H9 (cell line): Measurements from ENCODE around the gene SV2A. TPM values are rescaled to one million over a fixed set of nuclear protein-coding genes. Genes with fewer than 3 reads are reported as not detected.

ENCODE experiments used
- DNase-seq: peaks from one replicate; pipeline ENCODE4 v3.0.0-alpha.2; 2017
- H2AFZ ChIP-seq: one replicate; pipeline ENCODE4 v1.6.1; 2013; ENCODE audit warnings: mild to moderate bottlenecking, low read length, control low read depth, moderate library complexity
- H2AK5ac ChIP-seq: 2 replicates; pipeline ENCODE4 v1.6.1; 2013; ENCODE audit warnings: low read length, control low read depth, mixed read lengths; ENCODE audit not compliant: insufficient read length
- H2BK120ac ChIP-seq: one replicate; pipeline ENCODE4 v1.6.1; 2013; ENCODE audit warnings: low read depth, mild to moderate bottlenecking, low read length, control low read depth, inconsistent platforms; ENCODE audit not compliant: poor library complexity, severe bottlenecking
- H2BK12ac ChIP-seq: 2 replicates; pipeline ENCODE4 v1.6.1; 2013; ENCODE audit warnings: low read length, control low read depth, mixed read lengths, low read depth; ENCODE audit not compliant: insufficient read length
- H2BK15ac ChIP-seq: 2 replicates; pipeline ENCODE4 v1.6.1; 2013; ENCODE audit warnings: low read depth, low read length, control low read depth
- H2BK20ac ChIP-seq: one replicate; pipeline ENCODE4 v1.6.1; 2013; ENCODE audit warnings: low read depth, mild to moderate bottlenecking, low read length, control low read depth, inconsistent platforms; ENCODE audit not compliant: poor library complexity, severe bottlenecking
- H2BK5ac ChIP-seq: 2 replicates; pipeline ENCODE4 v1.6.1; 2013; ENCODE audit warnings: low read length, control low read depth, mixed read lengths; ENCODE audit not compliant: insufficient read length
- H3K14ac ChIP-seq: 2 replicates; pipeline ENCODE4 v1.6.1; 2013; ENCODE audit warnings: low read length, control low read depth; ENCODE audit not compliant: insufficient read depth
- H3K18ac ChIP-seq: 2 replicates; pipeline ENCODE4 v1.6.1; 2013; ENCODE audit warnings: low read depth, mild to moderate bottlenecking, mixed read lengths, low read length, control low read depth; ENCODE audit not compliant: insufficient read length
- H3K23ac ChIP-seq: 2 replicates; pipeline ENCODE4 v1.6.1; 2013; ENCODE audit warnings: low read length, control low read depth, mixed read lengths, low read depth; ENCODE audit not compliant: insufficient read length
- H3K23me2 ChIP-seq: 2 replicates; pipeline ENCODE4 v1.6.1; 2013; ENCODE audit warnings: low read depth, mild to moderate bottlenecking, mixed read lengths, low read length, control low read depth; ENCODE audit not compliant: insufficient read length, poor library complexity, severe bottlenecking
- H3K27ac ChIP-seq: 2 replicates; pipeline ENCODE4 v1.5.1; 2013; ENCODE audit warnings: low read length, control low read depth, mixed read lengths, low read depth; ENCODE audit not compliant: insufficient read length
- H3K27me3 ChIP-seq: 2 replicates; pipeline ENCODE4 v1.6.1; 2013; ENCODE audit warnings: low read length, control low read depth, inconsistent platforms; ENCODE audit not compliant: insufficient read depth
- H3K4ac ChIP-seq: 2 replicates; pipeline ENCODE4 v1.6.1; 2013; ENCODE audit warnings: low read depth, mild to moderate bottlenecking, control low read depth, inconsistent platforms, low read length, moderate library complexity
- H3K4me1 ChIP-seq: 2 replicates; pipeline ENCODE4 v1.6.1; 2013; ENCODE audit warnings: low read length, control low read depth, inconsistent platforms; ENCODE audit not compliant: insufficient read depth
- H3K4me2 ChIP-seq: 2 replicates; pipeline ENCODE4 v1.6.1; 2013; ENCODE audit warnings: low read length, control low read depth, mixed read lengths; ENCODE audit not compliant: insufficient read length, insufficient read depth
- H3K56ac ChIP-seq: 2 replicates; pipeline ENCODE4 v1.6.1; 2013; ENCODE audit warnings: low read depth, mild to moderate bottlenecking, mixed read lengths, low read length, control low read depth; ENCODE audit not compliant: insufficient read length
- H3K79me1 ChIP-seq: 2 replicates; pipeline ENCODE4 v1.6.1; 2013; ENCODE audit warnings: low read depth, mild to moderate bottlenecking, moderate library complexity, low read length, control low read depth, inconsistent platforms; ENCODE audit not compliant: insufficient read depth, poor library complexity, severe bottlenecking
- H3K79me2 ChIP-seq: 2 replicates; pipeline ENCODE4 v1.6.1; 2013; ENCODE audit warnings: low read length, control low read depth, inconsistent platforms; ENCODE audit not compliant: insufficient read depth
- H3K9ac ChIP-seq: 2 replicates; pipeline ENCODE4 v1.6.1; 2013; ENCODE audit warnings: low read length, control low read depth, mixed read lengths; ENCODE audit not compliant: insufficient read length; ENCODE audit errors: extremely low read depth
- H3K9me3 ChIP-seq: one replicate; pipeline ENCODE4 v1.6.1; 2013; ENCODE audit warnings: low read depth, low read length, inconsistent platforms; ENCODE audit not compliant: control insufficient read depth
- H3T11ph ChIP-seq: one replicate; pipeline ENCODE4 v1.6.1; 2013; ENCODE audit warnings: mild to moderate bottlenecking, low read length, control low read depth, inconsistent platforms
- H4K20me1 ChIP-seq: one replicate; pipeline ENCODE4 v1.6.1; 2013; ENCODE audit not compliant: control insufficient read depth, insufficient read length, insufficient read depth
- H4K5ac ChIP-seq: 2 replicates; pipeline ENCODE4 v1.6.1; 2013; ENCODE audit warnings: low read depth, mild to moderate bottlenecking, mixed read lengths, low read length, control low read depth; ENCODE audit not compliant: insufficient read length
- H4K8ac ChIP-seq: replicated peaks from 2 replicates; pipeline ENCODE4 v1.6.1; 2013; ENCODE audit warnings: low read length, control low read depth, mixed read lengths, low read depth; ENCODE audit not compliant: insufficient read length
- H4K91ac ChIP-seq: 2 replicates; pipeline ENCODE4 v1.6.1; 2013; ENCODE audit warnings: low read depth, mild to moderate bottlenecking, moderate library complexity, mixed read lengths, low read length, control low read depth; ENCODE audit not compliant: insufficient read length
- H3K27ac Mint-ChIP-seq, 3 experiments: 2 replicates in 2 of 3; 3 replicates in 1 of 3; pipeline ENCODE4 v1.8.0; 2020 to 2021; ENCODE audit warnings: mixed read lengths in 3 of 3, mild to moderate bottlenecking in 1 of 3, moderate library complexity in 1 of 3
- H3K27me3 Mint-ChIP-seq: 2 replicates; pipeline ENCODE4 v1.8.0; 2021; ENCODE audit warnings: low read depth, mild to moderate bottlenecking, moderate library complexity, mixed read lengths
- H3K36me3 Mint-ChIP-seq, 3 experiments: 2 replicates in 2 of 3; 3 replicates in 1 of 3; pipeline ENCODE4 v1.8.0; 2020 to 2021; ENCODE audit warnings: low read depth in 3 of 3, mixed read lengths in 3 of 3; ENCODE audit not compliant: insufficient read depth in 1 of 3
- H3K4me1 Mint-ChIP-seq, 2 experiments: 2 replicates each; pipeline ENCODE4 v1.8.0; 2020; ENCODE audit warnings: mixed read lengths in 2 of 2
- H3K4me3 Mint-ChIP-seq, 2 experiments: 2 replicates in 1 of 2; 3 replicates in 1 of 2; pipeline ENCODE4 v1.8.0; 2020 to 2021; ENCODE audit warnings: mild to moderate bottlenecking in 2 of 2, mixed read lengths in 2 of 2, moderate library complexity in 1 of 2
- H3K9me3 Mint-ChIP-seq, 2 experiments: 2 replicates in 1 of 2; 3 replicates in 1 of 2; pipeline ENCODE4 v1.8.0; 2020; ENCODE audit warnings: mild to moderate bottlenecking in 2 of 2, mixed read lengths in 2 of 2, moderate library complexity in 1 of 2
- WGBS: extraction: QIAGEN DNeasy Blood & Tissue Kit; methylation state at CpG from one replicate; pipeline ENCODE4 v1.1.7; 2013; ENCODE audit warnings: missing lambda C conversion rate, low lambda C conversion rate, mixed read lengths; ENCODE audit not compliant: insufficient read length; ENCODE audit errors: extremely low coverage; 5-methylcytosine and 5-hydroxymethylcytosine counted together
- total RNA-seq: library from RNA; stranded (reverse); gene quantifications from 2 replicates; pipeline ENCODE4 v1.2.1, GENCODE V29; 2021
- TF ChIP-seq, protein P1 (sequence below): fragments of 200-600 bp; sonication (generic); conservative IDR thresholded peaks from 3 replicates; pipeline ENCODE4 v1.8.0; 2021; ENCODE audit warnings: antibody characterized with exemption, mild to moderate bottlenecking

Gene SV2A
- total RNA-seq, 1 experiment from 2014 or later: 42.4 TPM

DNA sequence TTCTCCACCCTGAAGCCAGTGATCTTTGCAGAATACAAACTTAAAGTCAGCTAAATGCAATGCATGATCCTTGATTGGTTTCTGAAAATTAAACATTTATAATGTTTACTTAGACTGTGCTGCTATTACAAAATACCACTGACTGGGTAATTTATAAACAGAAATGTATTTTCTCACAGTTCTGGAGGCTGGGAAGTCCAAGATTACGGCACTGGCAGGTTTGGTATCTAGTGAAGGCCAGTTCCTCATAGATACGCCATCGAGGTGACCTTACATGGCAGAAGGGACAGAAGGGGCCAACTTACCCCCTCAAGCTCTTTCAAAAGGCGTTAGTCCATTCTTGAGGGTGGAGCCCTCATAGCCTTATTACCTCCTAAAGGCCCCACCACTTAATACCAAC is 21.1 kb downstream of the SV2A start:
- no peak overlapping the region for H4K5ac ChIP-seq
- H3K9me3 Mint-ChIP-seq: no peaks in the 10 kb centered on the region; a peak in 1 of 5 replicates
- no peak overlapping the region for H3K27ac ChIP-seq
- no peak overlapping the region for H2BK120ac ChIP-seq
- no peak overlapping the region for H2BK15ac ChIP-seq
- H4K8ac ChIP-seq: no peak overlapping the region
- H4K91ac ChIP-seq: no peak overlapping the region
- H3K23ac ChIP-seq: no peak overlapping the region
- no peaks in the 10 kb centered on the region for H4K20me1 ChIP-seq
- H3K56ac ChIP-seq: no peak overlapping the region
- no peak overlapping the region for H3K4ac ChIP-seq
- H2BK20ac ChIP-seq: no peak overlapping the region
- no peaks in the 10 kb centered on the region for H3K79me1 ChIP-seq
- no CpG with 5 or more reads among the region's 4 CpGs for WGBS
- no peak overlapping the region for H3T11ph ChIP-seq
- H3K14ac ChIP-seq: no peak overlapping the region
- H3K9me3 ChIP-seq: no peaks in the 10 kb centered on the region
- H2AFZ ChIP-seq: no peak overlapping the region
- no peak for DNase-seq
- no peaks in the 10 kb centered on the region for H3K79me2 ChIP-seq
- H3K4me1 ChIP-seq: no peaks in the 10 kb centered on the region
- H3K27me3 ChIP-seq: no peaks in the 10 kb centered on the region
- H3K23me2 ChIP-seq: peaks cover 8% of the 10 kb centered on the region
- TF ChIP-seq, protein P1, sequence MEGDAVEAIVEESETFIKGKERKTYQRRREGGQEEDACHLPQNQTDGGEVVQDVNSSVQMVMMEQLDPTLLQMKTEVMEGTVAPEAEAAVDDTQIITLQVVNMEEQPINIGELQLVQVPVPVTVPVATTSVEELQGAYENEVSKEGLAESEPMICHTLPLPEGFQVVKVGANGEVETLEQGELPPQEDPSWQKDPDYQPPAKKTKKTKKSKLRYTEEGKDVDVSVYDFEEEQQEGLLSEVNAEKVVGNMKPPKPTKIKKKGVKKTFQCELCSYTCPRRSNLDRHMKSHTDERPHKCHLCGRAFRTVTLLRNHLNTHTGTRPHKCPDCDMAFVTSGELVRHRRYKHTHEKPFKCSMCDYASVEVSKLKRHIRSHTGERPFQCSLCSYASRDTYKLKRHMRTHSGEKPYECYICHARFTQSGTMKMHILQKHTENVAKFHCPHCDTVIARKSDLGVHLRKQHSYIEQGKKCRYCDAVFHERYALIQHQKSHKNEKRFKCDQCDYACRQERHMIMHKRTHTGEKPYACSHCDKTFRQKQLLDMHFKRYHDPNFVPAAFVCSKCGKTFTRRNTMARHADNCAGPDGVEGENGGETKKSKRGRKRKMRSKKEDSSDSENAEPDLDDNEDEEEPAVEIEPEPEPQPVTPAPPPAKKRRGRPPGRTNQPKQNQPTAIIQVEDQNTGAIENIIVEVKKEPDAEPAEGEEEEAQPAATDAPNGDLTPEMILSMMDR: no peak
- H2AK5ac ChIP-seq: no peak overlapping the region
- H3K27ac Mint-ChIP-seq: no peak overlapping the region
- H3K36me3 Mint-ChIP-seq: no peaks in the 10 kb centered on the region; a peak in 1 of 7 replicates
- H3K27me3 Mint-ChIP-seq: peaks cover 4% of the 10 kb centered on the region
- no peak overlapping the region for H3K4me2 ChIP-seq
- H3K4me1 Mint-ChIP-seq: peaks cover 20 to 23% of the 10 kb centered on the region in 2 experiments
- H3K4me3 Mint-ChIP-seq: no peak overlapping the region
- H3K9ac ChIP-seq: no peak overlapping the region
- H3K18ac ChIP-seq: no peak overlapping the region
- H2BK12ac ChIP-seq: no peak overlapping the region
- no peak overlapping the region for H2BK5ac ChIP-seq
